Measurements from ENCODE around the gene PGM2. TPM values are rescaled to one million over a fixed set of nuclear protein-coding genes. Genes with fewer than 3 reads are reported as not detected.
A peak's percentile ranks its signal among the peaks of the same experiment; 100 is the strongest.

The PGM2 gene
- total and polyA plus RNA-seq, 7 donors, result 1.1 to 4.7 (median 2.5) TPM

DNA sequence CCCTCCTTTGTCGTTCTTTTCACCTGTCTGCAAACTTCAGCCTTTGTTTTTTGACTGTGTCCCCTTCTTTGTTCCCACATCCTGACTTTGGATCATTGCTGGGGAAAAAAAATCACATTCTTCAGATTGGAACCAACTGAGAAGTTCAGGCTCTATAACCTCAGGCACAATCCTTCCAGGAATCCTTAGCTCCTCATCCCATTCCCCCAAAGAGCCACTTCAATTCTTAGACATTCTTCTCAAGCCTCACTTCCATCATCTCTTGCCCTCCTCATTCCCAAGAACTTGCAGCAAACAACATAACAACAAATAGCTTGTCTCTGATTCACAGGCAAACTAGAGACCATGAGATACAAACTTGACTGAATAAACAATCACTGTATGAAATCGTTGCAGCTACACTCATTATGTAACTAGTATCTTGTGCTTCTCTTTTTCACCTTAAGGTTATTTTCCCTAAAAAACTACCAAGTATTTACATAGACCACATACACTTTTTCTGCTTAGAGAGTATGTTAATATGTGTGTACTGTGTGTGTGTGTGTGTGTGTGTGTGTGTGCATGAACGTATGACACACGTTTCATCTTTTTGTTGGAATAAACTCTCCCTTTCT is 26.4 kb upstream of the PGM2 start:
- DNase-seq, result no peak
- H3K4me1 ChIP-seq, result peaks cover 6% of the 10 kb centered on the region
- no peaks in the 10 kb centered on the region for H3K27me3 ChIP-seq (ENCODE audit: insufficient read depth in 3 of 3, low read length in 2 of 3)
- no peaks in the 10 kb centered on the region for H3K9me3 ChIP-seq
- no peak for ATAC-seq
- H3K4me3 ChIP-seq, result no peak overlapping the region
- 39 to 56% (median 55%) methylated on average over 4 of the region's 4 CpGs for WGBS, 3 donors
- TF ChIP-seq, protein P1, sequence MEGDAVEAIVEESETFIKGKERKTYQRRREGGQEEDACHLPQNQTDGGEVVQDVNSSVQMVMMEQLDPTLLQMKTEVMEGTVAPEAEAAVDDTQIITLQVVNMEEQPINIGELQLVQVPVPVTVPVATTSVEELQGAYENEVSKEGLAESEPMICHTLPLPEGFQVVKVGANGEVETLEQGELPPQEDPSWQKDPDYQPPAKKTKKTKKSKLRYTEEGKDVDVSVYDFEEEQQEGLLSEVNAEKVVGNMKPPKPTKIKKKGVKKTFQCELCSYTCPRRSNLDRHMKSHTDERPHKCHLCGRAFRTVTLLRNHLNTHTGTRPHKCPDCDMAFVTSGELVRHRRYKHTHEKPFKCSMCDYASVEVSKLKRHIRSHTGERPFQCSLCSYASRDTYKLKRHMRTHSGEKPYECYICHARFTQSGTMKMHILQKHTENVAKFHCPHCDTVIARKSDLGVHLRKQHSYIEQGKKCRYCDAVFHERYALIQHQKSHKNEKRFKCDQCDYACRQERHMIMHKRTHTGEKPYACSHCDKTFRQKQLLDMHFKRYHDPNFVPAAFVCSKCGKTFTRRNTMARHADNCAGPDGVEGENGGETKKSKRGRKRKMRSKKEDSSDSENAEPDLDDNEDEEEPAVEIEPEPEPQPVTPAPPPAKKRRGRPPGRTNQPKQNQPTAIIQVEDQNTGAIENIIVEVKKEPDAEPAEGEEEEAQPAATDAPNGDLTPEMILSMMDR (IDR thresholded peaks at IDR 0.05), result no peak
- H3K36me3 ChIP-seq (ENCODE audit: insufficient read depth in 1 of 2, low read depth in 1 of 2), result no peaks in the 10 kb centered on the region
- intact Hi-C loops (cut with DNase I), result loop anchor here (5.0 to 10.0 kb wide), 3 partner anchors 177 to 345 kb away; a partner anchor contains a TSS
- no peak overlapping the region for H3K27ac ChIP-seq

- TF ChIP-seq, protein P1 (IDR thresholded peaks at IDR 0.05), result peak; percentile 60
- no peaks in the 10 kb centered on the region for H3K9me3 ChIP-seq
- DNase-seq (peak in 1 of 2 donors; percentile 25), ATAC-seq (peak; percentile 80 to 92 (median 88))
- WGBS, 3 donors, result 37 to 43% (median 41%) methylated on average over 4 of the region's 4 CpGs
- H3K27ac ChIP-seq, result no peak overlapping the region
- H3K36me3 ChIP-seq (ENCODE audit: insufficient read depth in 1 of 2, low read depth in 1 of 2), result no peaks in the 10 kb centered on the region
- H3K27me3 ChIP-seq (ENCODE audit: insufficient read depth in 3 of 3, low read length in 2 of 3), result no peaks in the 10 kb centered on the region
- no peaks in the 10 kb centered on the region for H3K4me1 ChIP-seq
- intact Hi-C loops (cut with DNase I), result loop anchor here (2.0 to 5.0 kb wide), 5 partner anchors 87 to 235 kb away; no protein-coding TSS in a partner anchor
- no peak overlapping the region for H3K4me3 ChIP-seq
Measured at GRCh38 chr4:37802068-37802666, 24.3 kb upstream of the PGM2 start.

DNA sequence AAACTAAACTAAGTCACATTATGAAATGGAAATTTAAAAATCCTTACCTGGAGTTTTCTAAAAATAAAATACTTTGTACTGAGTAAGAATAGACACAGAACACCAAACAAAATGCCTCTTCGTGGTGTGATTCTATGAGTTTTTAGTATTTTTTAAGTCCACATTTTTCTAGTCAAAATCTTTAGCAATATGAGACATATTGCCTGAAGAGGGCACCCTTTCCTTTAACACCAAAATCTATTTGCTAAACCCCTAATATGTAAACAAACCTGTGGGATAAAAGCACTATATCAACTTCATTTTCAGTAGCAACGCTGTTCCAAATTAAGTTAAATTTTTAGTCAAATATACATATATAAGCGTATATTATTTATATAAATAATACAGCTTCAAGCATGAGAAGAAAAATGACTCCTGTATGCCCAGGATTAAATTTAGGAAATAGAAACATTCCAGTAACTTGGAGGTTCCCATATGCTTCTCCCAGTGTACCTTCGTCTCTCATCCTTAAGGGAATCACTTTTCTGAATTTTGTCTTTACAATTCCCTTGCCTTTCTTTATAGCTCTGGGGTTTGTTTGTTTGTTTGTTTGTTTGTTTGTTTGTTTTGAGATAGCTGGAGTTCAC is 23.0 kb upstream of the PGM2 start:
- Histone ChIP-seq H3K9me3 (no peaks in the 10 kb centered on the region), H3K27me3 (ENCODE audit: insufficient read depth in 3 of 3, low read length in 2 of 3) (no peaks in the 10 kb centered on the region), H3K36me3 (ENCODE audit: insufficient read depth in 1 of 2, low read depth in 1 of 2) (no peaks in the 10 kb centered on the region), H3K4me3 (no peak overlapping the region), H3K4me1 (no peaks in the 10 kb centered on the region), H3K27ac (no peak overlapping the region)
- DNase-seq (no peak), ATAC-seq (peak in 2 of 4 donors; percentile 40 to 76)
- intact Hi-C loops (cut with DNase I), result loop anchor here (2.0 to 5.0 kb wide), 5 partner anchors 85 to 233 kb away; no protein-coding TSS in a partner anchor
- TF ChIP-seq, protein P1 (IDR thresholded peaks at IDR 0.05), result peak; percentile 62
- WGBS, 3 donors, result 31 to 41% (median 31%) methylated on average over 4 of the region's 4 CpGs

DNA sequence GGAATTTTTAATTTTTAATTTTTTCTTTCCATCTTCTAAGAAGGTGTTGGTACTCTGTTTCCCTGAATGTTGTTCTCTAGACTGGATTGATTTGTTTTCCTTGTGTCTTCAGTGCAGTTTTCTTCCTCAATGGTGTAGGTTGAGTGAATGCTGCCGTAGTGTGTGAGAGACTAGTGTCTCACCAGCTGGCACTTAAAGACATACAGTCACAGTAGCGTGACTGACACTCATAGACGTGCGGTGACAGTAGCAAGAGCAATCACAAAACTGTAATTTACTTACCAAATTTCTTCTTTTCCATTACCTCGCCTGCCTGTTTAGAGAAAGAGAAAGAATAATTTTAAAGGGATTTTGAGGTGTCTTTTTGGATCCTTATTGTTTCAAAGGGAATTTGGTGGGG is 21.4 kb upstream of the PGM2 start:
- no peak for ATAC-seq
- intact Hi-C loops (cut with DNase I), result loop anchor here in 1 of 2 donors (5.0 kb wide), 1 partner anchor 82 kb away; no protein-coding TSS in a partner anchor
- Histone ChIP-seq H3K27ac (no peak overlapping the region), H3K4me1 (no peaks in the 10 kb centered on the region), H3K4me3 (no peak overlapping the region), H3K36me3 (ENCODE audit: insufficient read depth in 1 of 2, low read depth in 1 of 2) (no peaks in the 10 kb centered on the region), H3K27me3 (ENCODE audit: insufficient read depth in 3 of 3, low read length in 2 of 3) (no peaks in the 10 kb centered on the region), H3K9me3 (no peaks in the 10 kb centered on the region)
- TF ChIP-seq, protein P1 (IDR thresholded peaks at IDR 0.05), result no peak
- DNase-seq, result no peak
- 74 to 85% (median 78%) methylated on average over 5 of the region's 5 CpGs for WGBS, 3 donors

Data from psoas muscle (tissue), 8 donors.